SU-DHL-6 (cell line): Measurements from ENCODE around the gene IFI27L1.

ENCODE experiments used
- H2AFZ ChIP-seq: fragments of 200-600 bp; sonication (generic); 2 replicates; pipeline ENCODE4 v1.6.1; 2014; ENCODE audit warnings: low read depth, mild to moderate bottlenecking, moderate library complexity, mixed read lengths, antibody characterized with exemption, low read length; ENCODE audit not compliant: severe bottlenecking
- H3F3A ChIP-seq: fragments of 200-600 bp; shearing (Covaris generic); 2 replicates; pipeline ENCODE4 v1.6.0; 2016; ENCODE audit warnings: antibody characterized with exemption, mild to moderate bottlenecking; ENCODE audit not compliant: insufficient read depth
- H3K27ac ChIP-seq: fragments of 200-600 bp; sonication (generic); 2 replicates; pipeline ENCODE4 v1.5.1; 2016; ENCODE audit warnings: low read depth, mild to moderate bottlenecking, low read length, moderate library complexity, mixed read lengths
- H3K27me3 ChIP-seq: fragments of 200-600 bp; sonication (generic), shearing (Covaris generic); 2 replicates; pipeline ENCODE4 v1.6.0; 2014; ENCODE audit warnings: mild to moderate bottlenecking, low read length
- H3K36me3 ChIP-seq: fragments of 200-600 bp; sonication (generic); 2 replicates; pipeline ENCODE4 v1.6.1; 2014; ENCODE audit warnings: mild to moderate bottlenecking, low read length, mixed read lengths
- H3K4me2 ChIP-seq: fragments of 300-600, 200-600 bp; shearing (Covaris generic), sonication (generic); 2 replicates; pipeline ENCODE4 v1.6.0; 2014; ENCODE audit warnings: low read length, low read depth, mild to moderate bottlenecking; ENCODE audit not compliant: poor library complexity, severe bottlenecking
- H3K4me3 ChIP-seq: fragments of 200-600 bp; sonication (generic); 2 replicates; pipeline ENCODE4 v1.5.1; 2014; ENCODE audit warnings: antibody characterized with exemption, low read length, mild to moderate bottlenecking, mixed read lengths; ENCODE audit not compliant: insufficient read depth, poor library complexity, severe bottlenecking
- H3K79me2 ChIP-seq: fragments of 200-600 bp; sonication (generic); 2 replicates; pipeline ENCODE4 v1.6.1; 2014; ENCODE audit warnings: mild to moderate bottlenecking, low read length, moderate library complexity; ENCODE audit not compliant: insufficient read depth
- H3K9ac ChIP-seq: fragments of 200-600 bp; sonication (generic); 2 replicates; pipeline ENCODE4 v1.7.0; 2014; ENCODE audit warnings: mild to moderate bottlenecking, low read length
- H3K9me2 ChIP-seq: fragments of 200-600 bp; sonication (generic); replicated peaks from 2 replicates; pipeline ENCODE4 v1.6.1; 2014; ENCODE audit warnings: low read length; ENCODE audit not compliant: insufficient read depth
- H3K9me3 ChIP-seq: fragments of 200-600 bp; sonication (generic); 2 replicates; pipeline ENCODE4 v1.6.1; 2014; ENCODE audit warnings: low read length, mixed read lengths; ENCODE audit not compliant: insufficient read depth
- H4K20me1 ChIP-seq: fragments of 200-600 bp; sonication (generic); 2 replicates; pipeline ENCODE4 v1.6.1; 2014; ENCODE audit warnings: low read depth, mild to moderate bottlenecking, antibody characterized with exemption, low read length, moderate library complexity, mixed read lengths
- CTCF ChIP-seq: fragments of 200-600 bp; sonication (generic); IDR thresholded peaks from one replicate; pipeline ENCODE4 v1.5.1; 2017; ENCODE audit warnings: antibody characterized with exemption, mild to moderate bottlenecking, low read length, moderate library complexity; ENCODE audit not compliant: insufficient read depth, poor library complexity, severe bottlenecking
- EZH2phosphoT487 ChIP-seq: fragments of 200-600 bp; sonication (generic), shearing (Covaris generic); conservative IDR thresholded peaks from 2 replicates; pipeline ENCODE4 v1.6.1; 2018; ENCODE audit warnings: mild to moderate bottlenecking, antibody characterized with exemption, low read length, moderate library complexity, mixed read lengths

IFI27L1 gene

GRCh38 chr14:94115631-94116030 lies 34.5 kb downstream of the IFI27L1 start:
- Histone ChIP-seq H3K27me3 (no peaks in the 10 kb centered on the region; the same call in 1 of the 2 replicates), H2AFZ (no peak overlapping the region), H3K36me3 (no peaks in the 10 kb centered on the region)

DNA sequence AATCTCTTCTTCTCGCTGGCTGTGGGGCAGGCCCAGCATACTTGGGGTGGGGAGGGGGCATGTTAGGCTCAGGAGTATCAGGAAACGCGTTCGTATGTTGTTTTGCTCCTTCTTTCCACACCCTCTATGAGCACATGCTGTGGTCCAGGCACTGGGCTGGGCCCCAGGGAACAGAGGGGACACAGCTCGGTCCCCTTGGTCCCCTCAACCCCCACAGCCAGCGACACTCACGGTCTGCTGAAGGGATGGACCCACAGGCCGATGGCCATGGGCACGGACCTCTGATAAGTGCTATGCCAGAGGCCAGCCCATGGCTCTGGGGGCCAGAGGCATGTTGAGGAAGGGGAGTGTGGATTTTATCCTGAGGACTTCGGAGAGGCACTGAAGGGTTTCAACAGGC lies 35.6 kb downstream of the IFI27L1 start:
- H3K9ac ChIP-seq, result no peak overlapping the region
- H3K9me2 ChIP-seq, result no peaks in the 10 kb centered on the region
- H2AFZ ChIP-seq, result no peak overlapping the region
- TF ChIP-seq EZH2phosphoT487 (no peak), CTCF (no peak)
- H3K9me3 ChIP-seq, result 0 out of 2 replicates have a peak, but pooled peaks cover 5% of the 10 kb centered on the region
- H3K27ac ChIP-seq, result no peak overlapping the region
- H3K4me2 ChIP-seq, result no peak overlapping the region
- no peaks in the 10 kb centered on the region for H4K20me1 ChIP-seq
- H3K79me2 ChIP-seq, result no peaks in the 10 kb centered on the region
- H3K36me3 ChIP-seq, result no peaks in the 10 kb centered on the region
- H3K27me3 ChIP-seq, result no peaks in the 10 kb centered on the region
- no peak overlapping the region for H3K4me3 ChIP-seq
- no peaks in the 10 kb centered on the region for H3F3A ChIP-seq

More at GRCh38 chr14:94115631-94116030, 34.5 kb downstream of the IFI27L1 start:
- Histone ChIP-seq H3K4me2 (no peak overlapping the region), H3K79me2 (no peaks in the 10 kb centered on the region), H4K20me1 (no peaks in the 10 kb centered on the region), H3K9me3 (0 out of 2 replicates have a peak, but pooled peaks cover 5% of the 10 kb centered on the region), H3K4me3 (no peak overlapping the region), H3F3A (no peaks in the 10 kb centered on the region), H3K9ac (no peak overlapping the region), H3K27ac (no peak overlapping the region), H3K9me2 (no peaks in the 10 kb centered on the region)
- no peak for TF ChIP-seq CTCF

DNA sequence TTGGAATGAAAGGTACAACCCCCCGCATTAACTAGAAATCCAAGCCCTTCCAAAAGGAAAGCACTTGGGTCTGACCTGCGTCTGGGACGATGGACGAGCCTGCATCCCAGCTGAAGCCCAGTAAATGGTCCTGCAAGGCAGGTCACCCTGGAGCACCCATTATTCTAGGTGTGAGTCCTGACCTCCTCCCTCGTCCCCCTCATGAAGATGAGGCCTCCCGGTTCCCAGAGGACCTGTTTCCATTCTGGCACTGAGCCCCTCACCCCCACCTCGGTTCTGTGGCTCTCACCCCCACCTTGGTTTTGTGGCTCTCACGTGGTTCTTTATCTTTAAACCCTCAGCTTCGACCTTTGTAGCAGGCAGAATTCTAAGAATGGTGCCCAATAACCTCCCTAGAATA lies 36.7 kb downstream of the IFI27L1 start:
- Histone ChIP-seq H4K20me1 (no peaks in the 10 kb centered on the region), H3K27me3 (no peaks in the 10 kb centered on the region), H3K9me2 (no peaks in the 10 kb centered on the region), H3K79me2 (no peaks in the 10 kb centered on the region), H3K27ac (no peak overlapping the region), H3K9ac (no peak overlapping the region), H3K36me3 (no peaks in the 10 kb centered on the region), H3F3A (no peaks in the 10 kb centered on the region), H3K4me2 (no peak overlapping the region), H3K9me3 (0 out of 2 replicates have a peak, but pooled peaks cover 5% of the 10 kb centered on the region), H3K4me3 (no peak overlapping the region), H2AFZ (no peak overlapping the region)
- TF ChIP-seq CTCF (no peak), EZH2phosphoT487 (no peak)

DNA sequence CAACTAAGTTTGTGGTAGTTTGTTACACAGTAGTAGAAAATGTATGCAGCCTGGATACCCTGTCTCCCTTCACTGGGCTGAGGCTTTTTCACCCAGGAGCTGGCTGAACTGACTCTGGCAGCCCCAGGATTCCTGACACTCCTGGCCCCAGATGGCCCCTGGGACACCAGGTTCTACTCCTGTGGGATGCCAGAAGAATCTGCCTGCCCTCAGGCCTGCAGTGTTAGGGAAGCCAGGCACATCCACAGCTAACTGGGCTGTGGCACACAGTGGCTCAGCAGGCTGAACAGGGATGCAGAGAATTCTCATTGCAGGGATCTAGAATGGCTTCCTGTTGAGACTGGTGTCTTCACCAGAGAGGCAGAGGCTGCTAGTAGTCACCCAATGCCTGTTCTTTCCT lies 38.0 kb downstream of the IFI27L1 start:
- Histone ChIP-seq H3K27ac (no peak overlapping the region), H3K9ac (no peak overlapping the region), H3K79me2 (no peaks in the 10 kb centered on the region), H3K36me3 (no peaks in the 10 kb centered on the region), H3K4me3 (no peak overlapping the region), H3K9me3 (0 out of 2 replicates have a peak, but pooled peaks cover 5% of the 10 kb centered on the region), H4K20me1 (no peaks in the 10 kb centered on the region), H3K9me2 (no peaks in the 10 kb centered on the region), H3K4me2 (no peak overlapping the region), H3F3A (no peaks in the 10 kb centered on the region), H3K27me3 (no peaks in the 10 kb centered on the region), H2AFZ (no peak overlapping the region)
- TF ChIP-seq EZH2phosphoT487 (no peak), CTCF (no peak)
